ENCODE results near the gene SREK1. TPM values are rescaled to one million over a fixed set of nuclear protein-coding genes. Genes with fewer than 3 reads are reported as not detected.

Gene SREK1
- polyA plus RNA-seq, 2 of the 4 experiments (the other 2 are of a cell fraction) = 47.6 to 87.1 TPM

- 71% methylated on average over 1 of the region's 1 CpG for WGBS (ENCODE audit: missing lambda C conversion rate)
- Histone ChIP-seq H3K27ac (no peak overlapping the region), H3K9me3 (no peaks in the 10 kb centered on the region), H3K4me2 (no peak overlapping the region), H3K4me1 (0 out of 3 replicates have a peak, but pooled peaks cover 4% of the 10 kb centered on the region), H3K4me3 (no peak overlapping the region)
- no peak for FAIRE-seq
- ATAC-seq = no peak
- TF ChIP-seq RCOR1 (IDR thresholded peaks at IDR 0.05; ENCODE audit: low read depth, low read length) (no peak), HMGXB4 (CRISPR knock-in tag; IDR thresholded peaks at IDR 0.05; ENCODE audit: borderline replicate concordance) (no peak)
- CTCF ChIA-PET = interaction anchor here (0.9 kb wide), 1 partner anchor 24 kb away, joined by 4 read pairs; no protein-coding TSS in a partner anchor
- POLR2A ChIA-PET = no interaction called here
- DNase-seq (ENCODE audit: low read depth in 1 of 2, low spot score in 1 of 2) = no peak
Observed at GRCh38 chr5:66198837-66199236, 54.7 kb downstream of the SREK1 start.

GRCh38 chr5:66203531-66203930, 59.4 kb downstream of the SREK1 start:
- POLR2A ChIA-PET = no interaction called here
- CTCF ChIA-PET = interaction anchor here (1.4 kb wide), 1 partner anchor 25 kb away, joined by 3 read pairs; no protein-coding TSS in a partner anchor
- FAIRE-seq (no peak), DNase-seq (ENCODE audit: low read depth in 1 of 2, low spot score in 1 of 2) (no peak), ATAC-seq (no peak)
- WGBS (ENCODE audit: missing lambda C conversion rate) = 46% methylated on average over 4 of the region's 4 CpGs
- Histone ChIP-seq H3K9me3 (no peaks in the 10 kb centered on the region), H3K4me2 (no peak overlapping the region), H3K4me3 (no peak overlapping the region), H3K27ac (no peak overlapping the region), H3K4me1 (peaks cover 2% of the 10 kb centered on the region; the same call in 2 of the 3 replicates)
- TF ChIP-seq POLR2AphosphoS2 (conservative IDR thresholded peaks at IDR 0.05; ENCODE audit: low read length) (no peak), JUNB (IDR thresholded peaks at IDR 0.05) (no peak), SREBF2 (IDR thresholded peaks at IDR 0.05) (no peak), RCOR1 (IDR thresholded peaks at IDR 0.05; ENCODE audit: low read depth, low read length) (no peak), PHF8 (IDR thresholded peaks at IDR 0.05; ENCODE audit: borderline replicate concordance, low read depth) (no peak), JUN (IDR thresholded peaks at IDR 0.05) (no peak)

GRCh38 chr5:66206465-66206864, 62.4 kb downstream of the SREK1 start:
- CTCF ChIA-PET = interaction anchor here (1.1 kb wide), 1 partner anchor 11 kb away, joined by 4 read pairs; no protein-coding TSS in a partner anchor
- whole genome bisulfite sequencing (ENCODE audit: missing lambda C conversion rate) = 88% methylated on average over 5 of the region's 5 CpGs

More at GRCh38 chr5:66206465-66206864, 62.4 kb downstream of the SREK1 start:
- Histone ChIP-seq H3K4me2 (no peak overlapping the region), H3K4me3 (no peak overlapping the region), H3K9me3 (no peaks in the 10 kb centered on the region), H3K4me1 (peaks cover 13% of the 10 kb centered on the region), H3K27ac (no peak overlapping the region)
- TF ChIP-seq ZSCAN20 (CRISPR knock-in tag; IDR thresholded peaks at IDR 0.05) = no peak
- TF ChIP-seq ELK1 (IDR thresholded peaks at IDR 0.05; ENCODE audit: low read depth, low read length) = no peak
- TF ChIP-seq BCL3 (IDR thresholded peaks at IDR 0.05) = no peak
- TF ChIP-seq TP53 (CRISPR knock-in tag; IDR thresholded peaks at IDR 0.05) = no peak
- TF ChIP-seq PBX3 (IDR thresholded peaks at IDR 0.05) = no peak
- TF ChIP-seq HDAC2 (IDR thresholded peaks at IDR 0.05) = no peak
- no peak for TF ChIP-seq HES2 (IDR thresholded peaks at IDR 0.05)
- no peak for TF ChIP-seq NR3C1 (IDR thresholded peaks at IDR 0.05)
- TF ChIP-seq TFCP2L1 (CRISPR knock-in tag; IDR thresholded peaks at IDR 0.05) = no peak
- TF ChIP-seq PHF8 (IDR thresholded peaks at IDR 0.05; ENCODE audit: borderline replicate concordance, low read depth) = no peak
- TF ChIP-seq EP300 (IDR thresholded peaks at IDR 0.05) = no peak
- TF ChIP-seq KDM1A (IDR thresholded peaks at IDR 0.05; ENCODE audit: low read depth) = no peak
- no peak for TF ChIP-seq ZNF302 (CRISPR knock-in tag; IDR thresholded peaks at IDR 0.05)
- TF ChIP-seq CBX8 (IDR thresholded peaks at IDR 0.05) = no peak
- no peak for TF ChIP-seq CHD4 (IDR thresholded peaks at IDR 0.05; ENCODE audit: borderline replicate concordance)
- no peak for TF ChIP-seq MAFK (IDR thresholded peaks at IDR 0.05; ENCODE audit: partially characterized antibody)
- TF ChIP-seq RFX5 (IDR thresholded peaks at IDR 0.05) = no peak
- POLR2A ChIA-PET = no interaction called here
- DNase-seq (ENCODE audit: low read depth in 1 of 2, low spot score in 1 of 2) (no peak), FAIRE-seq (no peak), ATAC-seq (no peak)
